A204.1 (cell line): ENCODE data around the gene USP5.
A peak's percentile ranks its signal among the peaks of the same experiment; 100 is the strongest.
"Not testable (repeated sequence)": the region's sequence is repeated elsewhere in the genome, so short reads cannot be mapped to it uniquely, and the experiment has no call there.

Source experiments
- FAIRE-seq: peaks from 2 replicates; lab custom pipeline; 2012; peaks lifted over from hg19 to GRCh38; lab: Jason Lieb, UNC

USP5 gene

DNA sequence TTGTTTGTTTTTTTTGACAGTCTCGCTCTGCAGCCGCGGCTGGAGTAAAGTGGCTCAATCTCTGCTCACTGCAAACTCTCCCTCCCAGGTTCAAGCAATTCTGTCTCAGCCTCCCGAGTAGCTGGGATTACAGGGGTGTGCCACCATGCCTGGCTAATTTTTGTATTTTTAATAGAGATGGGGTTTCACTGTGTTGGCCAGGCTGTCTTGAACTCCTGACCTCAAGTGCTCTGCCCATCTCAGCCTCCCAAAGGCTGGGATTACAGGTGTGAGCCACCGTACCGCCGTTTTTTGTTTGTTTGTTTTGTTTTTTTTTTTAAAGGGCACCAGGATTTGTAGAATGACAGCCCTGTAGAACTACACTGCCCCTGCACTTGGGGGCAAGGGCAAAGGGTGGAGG, 36.8 kb downstream of the USP5 start:
- not testable (repeated sequence) for FAIRE-seq

GRCh38 chr12:6889775-6890573, 38.0 kb downstream of the USP5 start:
- FAIRE-seq: not testable (repeated sequence)

DNA sequence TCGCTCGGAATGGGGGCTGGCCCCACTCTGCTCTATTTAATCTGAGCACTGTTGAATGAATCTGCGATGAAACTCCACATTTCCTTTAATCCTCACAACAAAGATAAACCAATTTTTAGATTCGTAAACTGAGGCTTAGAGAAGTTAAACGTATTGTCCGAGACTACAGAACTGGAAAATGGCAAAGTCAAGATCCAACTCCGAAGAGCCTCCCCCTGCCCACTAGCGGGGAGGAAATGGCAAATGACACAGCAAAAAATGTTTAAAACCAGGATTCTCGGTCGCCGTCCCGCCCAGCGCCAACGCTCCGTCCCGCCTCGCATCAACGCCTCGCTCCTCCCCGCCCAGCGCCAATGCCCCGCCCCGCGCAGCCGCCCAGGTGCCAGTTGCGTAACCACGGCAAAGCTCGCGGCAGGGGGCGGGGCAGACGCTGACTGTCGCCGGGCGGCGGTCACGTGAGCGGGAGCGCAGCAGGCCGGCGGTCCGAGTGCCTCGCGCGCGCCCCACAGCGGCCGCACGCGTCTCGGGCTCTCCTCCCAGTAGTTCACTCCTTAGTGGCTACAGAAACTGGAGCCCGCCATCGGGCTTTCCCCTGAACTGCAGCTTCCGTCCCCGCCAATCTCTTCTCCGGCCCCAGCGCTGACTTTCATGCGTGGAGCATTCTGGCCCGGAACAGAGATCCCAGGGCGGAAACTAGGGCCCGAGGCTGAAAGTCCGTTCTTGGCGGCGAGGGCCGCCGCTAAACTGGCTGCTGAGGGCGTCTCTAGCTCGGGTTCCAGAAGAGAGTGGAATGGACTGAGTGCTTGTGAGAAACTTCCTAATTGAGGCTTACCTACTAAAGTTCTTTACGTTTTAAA, 39.1 kb downstream of the USP5 start:
- peak; percentile 37 for FAIRE-seq

DNA sequence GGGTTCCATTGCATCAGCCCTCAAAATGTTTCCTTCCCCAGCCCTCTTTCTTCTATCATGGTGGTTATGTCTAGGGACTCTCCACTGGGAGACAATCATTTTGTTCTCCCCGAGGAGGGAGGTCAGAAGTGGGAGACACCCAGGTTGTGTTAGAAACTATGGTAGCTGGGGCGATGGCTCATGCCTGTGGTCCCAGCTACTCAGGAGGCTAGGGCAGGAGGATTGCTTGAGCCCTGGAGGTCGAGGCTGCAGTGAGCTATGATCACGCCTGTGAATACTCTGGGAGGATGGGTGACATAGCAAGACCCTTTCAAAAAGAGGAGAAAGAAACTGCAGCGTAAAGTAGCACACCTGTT, 39.7 kb downstream of the USP5 start:
- FAIRE-seq: no peak

DNA sequence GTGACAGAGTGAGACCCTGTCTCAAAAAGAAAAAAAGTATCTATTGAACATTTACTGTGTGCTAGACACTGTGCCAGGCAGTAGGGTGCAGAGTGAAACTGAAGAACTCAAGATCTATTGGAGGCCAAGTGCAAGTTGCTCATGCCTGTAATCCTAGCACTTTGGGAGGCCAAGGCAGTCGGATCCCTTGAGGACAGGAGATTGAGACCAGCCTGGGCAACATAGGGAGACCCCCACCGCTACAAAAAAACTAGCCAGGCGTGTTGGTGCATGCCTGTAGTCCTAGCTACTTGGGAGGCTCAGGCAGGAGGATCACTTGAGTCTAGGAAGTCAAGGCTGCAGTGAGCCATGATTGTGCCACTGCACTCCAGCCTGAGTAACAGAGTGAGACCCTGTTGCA, 40.7 kb downstream of the USP5 start:
- FAIRE-seq: not testable (repeated sequence)

- no peak for FAIRE-seq
Observed at GRCh38 chr12:6894321-6894720, 42.4 kb downstream of the USP5 start.

GRCh38 chr12:6896846-6897435, 45.0 kb downstream of the USP5 start:
- no peak for FAIRE-seq

- FAIRE-seq: no peak
Observed at GRCh38 chr12:6899427-6899826, 47.5 kb downstream of the USP5 start.

GRCh38 chr12:6899837-6900519, 48.0 kb downstream of the USP5 start:
- no peak for FAIRE-seq

DNA sequence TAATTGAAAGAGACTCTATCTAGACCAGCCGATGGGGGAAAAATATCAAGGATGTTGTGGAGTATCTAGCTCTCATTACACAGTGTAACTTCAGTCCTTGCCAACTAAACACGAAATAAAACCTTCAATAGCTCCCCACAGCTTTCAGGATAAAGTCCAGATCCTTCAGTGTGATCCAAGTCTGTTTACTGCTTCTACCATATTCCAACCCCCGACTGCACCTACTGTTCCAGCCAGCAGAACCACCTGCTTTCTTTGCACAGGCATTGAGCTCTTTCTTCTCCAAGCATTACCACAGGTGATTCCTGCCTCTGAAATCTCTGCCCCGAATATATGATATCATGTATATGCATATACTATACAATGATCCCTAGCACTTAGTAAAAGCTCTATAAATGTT, 50.5 kb downstream of the USP5 start:
- no peak for FAIRE-seq

- FAIRE-seq: no peak
Observed at GRCh38 chr12:6903722-6904121, 51.8 kb downstream of the USP5 start.

- FAIRE-seq: peak; percentile 97
Observed at GRCh38 chr12:6904280-6905276, 52.6 kb downstream of the USP5 start, which contains the start of gene LRRC23. LRRC23 (plus strand) TSS chr12:6904822; CDS start chr12:6905634, 812 bp downstream.

- no peak for FAIRE-seq
Observed at GRCh38 chr12:6905414-6906040, 53.6 kb downstream of the USP5 start.

DNA sequence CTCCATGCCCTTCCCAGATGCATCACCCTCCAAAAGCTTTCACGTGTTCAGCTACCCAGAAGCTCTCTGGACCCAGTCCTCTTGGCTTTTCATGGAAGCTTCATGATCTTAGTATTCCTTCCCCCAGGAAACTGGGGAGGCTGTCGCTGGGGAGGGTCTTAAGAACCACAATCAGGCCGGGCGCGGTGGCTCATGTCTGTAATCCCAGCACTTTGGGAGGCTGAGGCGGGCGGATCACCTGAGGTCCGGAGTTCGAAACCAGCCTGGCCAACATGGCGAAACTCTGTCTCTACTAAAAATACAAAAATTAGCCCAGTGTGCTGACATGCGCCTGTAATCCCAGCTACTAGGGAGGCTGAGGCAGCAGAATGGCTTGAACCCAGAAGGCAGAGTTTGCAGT, 56.2 kb downstream of the USP5 start:
- FAIRE-seq: not testable (repeated sequence)

DNA sequence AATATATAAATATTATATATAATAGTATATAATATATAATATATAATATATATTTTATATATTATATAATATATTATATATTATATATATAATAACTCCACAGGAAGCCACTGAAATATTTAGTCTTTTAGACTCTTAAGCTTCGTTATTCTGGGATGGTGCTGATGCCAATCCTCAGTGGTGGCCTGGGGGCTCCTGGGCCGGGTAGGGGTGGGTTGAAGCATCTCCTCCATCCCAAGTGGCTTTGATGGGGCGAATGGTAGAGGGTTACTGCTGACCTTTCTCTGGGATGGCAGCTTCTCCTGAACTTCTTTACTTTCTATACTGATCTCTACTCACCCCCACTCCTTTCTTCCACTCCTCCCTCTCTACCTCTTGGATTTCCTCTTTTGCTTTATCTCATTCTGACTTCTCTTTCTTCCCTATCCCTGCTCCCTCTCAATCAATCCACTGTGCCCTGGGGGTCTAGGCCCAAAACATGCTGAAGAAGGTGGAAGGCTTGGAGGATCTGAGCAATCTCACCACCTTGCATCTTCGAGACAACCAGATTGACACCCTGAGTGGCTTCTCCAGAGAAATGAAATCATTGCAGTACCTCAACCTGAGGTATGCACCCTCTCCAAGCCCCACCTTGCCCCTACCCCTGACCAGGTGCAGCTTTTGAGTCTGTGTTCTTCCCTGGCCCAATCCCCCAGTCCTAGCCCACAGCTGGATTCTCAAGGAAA, 57.6 kb downstream of the USP5 start:
- no peak for FAIRE-seq

DNA sequence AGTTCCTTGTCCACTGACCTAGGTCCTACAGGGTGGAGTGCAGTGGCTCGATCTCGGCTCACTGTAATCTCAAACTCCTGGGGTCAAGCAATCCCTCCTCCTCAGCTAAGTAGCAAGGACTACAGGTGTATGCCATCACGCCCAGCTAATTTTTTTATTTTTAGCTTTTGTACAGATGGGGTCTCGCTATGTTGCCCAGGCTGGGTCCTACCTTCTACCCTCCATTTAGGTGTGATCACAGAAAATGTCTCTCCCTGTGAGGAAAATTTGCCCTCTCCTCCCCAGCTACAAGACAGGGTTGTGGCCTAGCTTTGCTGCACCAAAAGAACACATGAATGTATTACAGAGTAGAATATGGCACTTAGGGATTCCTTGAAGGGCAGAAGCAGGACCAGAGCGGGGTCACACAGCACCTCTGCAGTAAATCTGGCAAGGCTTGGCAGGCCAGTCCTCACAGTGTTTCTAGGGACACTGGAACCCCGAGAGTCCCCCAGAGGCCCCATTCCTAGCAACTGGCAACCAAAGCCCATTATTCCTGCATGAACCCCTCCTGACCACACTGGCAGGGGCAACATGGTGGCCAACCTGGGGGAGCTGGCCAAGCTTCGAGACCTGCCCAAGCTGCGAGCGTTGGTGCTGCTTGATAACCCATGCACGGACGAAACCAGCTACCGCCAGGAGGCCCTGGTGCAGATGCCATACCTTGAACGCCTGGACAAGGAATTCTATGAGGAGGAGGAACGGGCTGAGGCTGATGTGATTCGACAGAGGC, 60.4 kb downstream of the USP5 start:
- no peak for FAIRE-seq

GRCh38 chr12:6914246-6914946, 62.4 kb downstream of the USP5 start, which contains the start of gene ENO2:
ENO2 (plus strand) TSS chr12:6914580; CDS start chr12:6915833, 1,253 bp downstream.
- FAIRE-seq: no peak
